ENCODE results near the gene REEP6. TPM values are rescaled to one million over a fixed set of nuclear protein-coding genes. Genes with fewer than 3 reads are reported as not detected.

REEP6 gene
- total and polyA plus RNA-seq, 5 donors from 2014 or later: 1.3 to 3.3 (median 2.2) TPM

DNA sequence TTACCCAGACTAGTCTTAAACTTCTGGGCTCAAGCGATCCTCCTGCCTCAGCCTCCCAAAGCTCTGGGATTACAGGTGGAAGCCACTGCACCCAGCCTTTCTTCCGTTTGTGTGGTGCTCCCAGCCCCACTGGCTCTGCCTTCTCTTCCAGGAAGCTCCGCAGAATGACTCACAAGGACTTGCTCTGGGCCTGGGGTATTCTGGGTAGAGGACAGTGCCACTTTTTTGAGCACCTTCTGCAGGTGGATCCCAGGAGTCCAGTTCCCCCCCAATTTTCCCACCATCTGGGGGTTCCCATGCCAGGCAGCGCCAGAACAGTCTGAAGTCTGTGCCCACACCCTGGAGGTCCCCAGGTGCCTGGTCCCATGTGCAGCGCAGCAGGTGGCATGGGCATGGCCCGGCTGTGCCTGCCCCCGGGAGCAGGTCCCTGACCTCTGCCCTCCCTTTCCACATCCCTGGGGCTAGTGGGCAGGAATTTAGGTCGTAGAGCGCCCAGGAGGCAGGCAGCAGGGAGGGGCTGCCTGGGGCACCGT, 1.6 kb downstream of the REEP6 start:
- no peaks in the 10 kb centered on the region for H3K36me3 ChIP-seq (ENCODE audit: control insufficient read depth, insufficient read depth, low read length)
- Mint-ChIP-seq H3K9me3 (no peaks in the 10 kb centered on the region), H3K36me3 (no peaks in the 10 kb centered on the region), H3K4me1 (peaks cover 0 to 18% (median 5%) of the 10 kb centered on the region in 4 donors), H3K27ac (no peak overlapping the region), H3K27me3 (peaks cover 12% of the 10 kb centered on the region), H3K4me3 (peak overlapping the region in 2 of 4 donors; percentile 35 to 67)
- no peak overlapping the region for H3K27ac ChIP-seq (ENCODE audit: insufficient read depth, low read length, poor library complexity, severe bottlenecking)
- H3K27me3 ChIP-seq (ENCODE audit: control insufficient read depth, insufficient read depth, low read length): no peaks in the 10 kb centered on the region
- no peak overlapping the region for H3K4me3 ChIP-seq (ENCODE audit: low read depth, low read length)
- peaks cover 18% of the 10 kb centered on the region for H3K4me1 ChIP-seq (ENCODE audit: control insufficient read depth, insufficient read depth, low read length, poor library complexity, severe bottlenecking)
- no peak for DNase-seq
- ATAC-seq (ENCODE audit: low read depth in 2 of 2): no peak
- no peaks in the 10 kb centered on the region for H3K9me3 ChIP-seq (ENCODE audit: control insufficient read depth in 2 of 2, low read length in 2 of 2)

DNA sequence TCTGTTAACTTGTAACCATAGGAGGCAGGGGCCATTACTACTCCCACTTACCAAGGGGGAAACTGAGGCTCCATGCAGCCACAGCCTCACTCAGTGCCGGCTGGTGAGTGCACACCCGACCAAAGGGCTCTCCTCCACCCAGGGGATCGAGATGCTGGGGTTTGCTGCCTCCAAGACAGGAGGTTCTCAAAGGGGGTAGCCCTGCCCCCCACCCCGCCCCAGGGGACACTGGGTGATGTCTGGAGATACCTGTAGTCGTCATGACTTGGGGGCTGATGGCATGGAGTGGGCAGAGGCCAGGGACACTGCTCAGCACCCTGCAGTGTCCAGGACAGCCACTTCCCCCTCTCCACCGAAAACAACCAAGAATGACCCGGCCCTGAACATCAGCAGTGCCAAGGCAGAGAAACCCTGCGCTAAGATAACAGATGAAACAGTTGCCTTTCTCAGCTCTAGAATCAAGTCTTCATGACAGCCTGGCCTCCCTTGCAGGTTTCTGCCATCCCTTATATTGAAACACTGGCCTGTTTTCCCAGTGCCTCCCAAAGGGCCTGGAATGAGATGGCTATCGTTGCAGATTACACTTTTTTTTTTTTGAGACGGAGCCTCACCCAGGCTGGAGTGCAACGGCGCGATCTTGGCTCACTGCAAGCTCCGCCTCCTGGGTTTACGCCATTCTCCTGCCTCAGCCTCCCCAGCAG, 3.3 kb downstream of the REEP6 start:
- Mint-ChIP-seq H3K4me3 (peak overlapping the region in 2 of 4 donors; percentile 19 to 50), H3K27ac (no peak overlapping the region), H3K36me3 (no peaks in the 10 kb centered on the region), H3K27me3 (peaks cover 12% of the 10 kb centered on the region), H3K9me3 (no peaks in the 10 kb centered on the region), H3K4me1 (peaks cover 0 to 17% (median 5%) of the 10 kb centered on the region in 4 donors)
- ATAC-seq (ENCODE audit: low read depth in 2 of 2): no peak
- Histone ChIP-seq H3K9me3 (ENCODE audit: control insufficient read depth in 2 of 2, low read length in 2 of 2) (no peaks in the 10 kb centered on the region), H3K4me1 (ENCODE audit: control insufficient read depth, insufficient read depth, low read length, poor library complexity, severe bottlenecking) (peaks cover 17% of the 10 kb centered on the region), H3K36me3 (ENCODE audit: control insufficient read depth, insufficient read depth, low read length) (no peaks in the 10 kb centered on the region), H3K27ac (ENCODE audit: insufficient read depth, low read length, poor library complexity, severe bottlenecking) (no peak overlapping the region), H3K27me3 (ENCODE audit: control insufficient read depth, insufficient read depth, low read length) (no peaks in the 10 kb centered on the region), H3K4me3 (ENCODE audit: low read depth, low read length) (no peak overlapping the region)
- no peak for DNase-seq

DNA sequence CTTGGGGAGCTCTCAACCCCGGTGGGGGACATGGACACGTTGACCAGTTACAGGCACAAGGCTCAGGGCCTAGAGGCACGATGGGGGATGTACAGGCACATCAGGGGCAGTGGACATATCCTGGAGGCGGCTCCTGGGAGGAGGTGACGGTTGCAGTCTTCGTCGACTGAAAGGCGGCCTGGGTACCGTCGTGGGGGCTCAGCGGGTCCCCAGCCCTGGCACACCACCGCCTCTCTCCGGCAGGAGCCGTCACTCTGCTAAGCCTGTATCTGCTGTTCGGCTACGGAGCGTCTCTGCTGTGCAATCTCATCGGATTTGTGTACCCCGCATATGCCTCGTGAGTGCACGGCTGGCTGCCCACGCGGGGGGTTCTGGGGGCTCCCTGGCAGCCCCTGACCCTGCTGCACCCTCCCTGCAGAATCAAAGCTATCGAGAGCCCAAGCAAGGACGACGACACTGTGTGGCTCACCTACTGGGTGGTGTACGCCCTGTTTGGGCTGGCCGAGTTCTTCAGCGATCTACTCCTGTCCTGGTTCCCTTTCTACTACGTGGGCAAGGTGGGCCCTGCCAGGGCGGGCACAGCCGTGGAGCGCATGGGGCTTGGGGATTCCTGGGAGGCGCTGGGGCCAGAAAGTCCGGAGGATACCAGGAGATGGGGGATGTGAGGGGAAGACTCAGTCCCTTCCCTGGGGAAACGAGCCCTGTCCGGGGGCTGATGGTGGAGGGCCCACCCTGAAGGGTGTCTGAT, 4.2 kb downstream of the REEP6 start:
- no peak overlapping the region for H3K27ac Mint-ChIP-seq

GRCh38 chr19:1495799-1496713, 5.1 kb downstream of the REEP6 start:
- ATAC-seq (ENCODE audit: low read depth in 2 of 2): no peak
- Histone ChIP-seq H3K27me3 (ENCODE audit: control insufficient read depth, insufficient read depth, low read length) (no peaks in the 10 kb centered on the region), H3K4me3 (ENCODE audit: low read depth, low read length) (no peak overlapping the region), H3K27ac (ENCODE audit: insufficient read depth, low read length, poor library complexity, severe bottlenecking) (no peak overlapping the region), H3K9me3 (ENCODE audit: control insufficient read depth in 2 of 2, low read length in 2 of 2) (no peaks in the 10 kb centered on the region), H3K36me3 (ENCODE audit: control insufficient read depth, insufficient read depth, low read length) (no peaks in the 10 kb centered on the region), H3K4me1 (ENCODE audit: control insufficient read depth, insufficient read depth, low read length, poor library complexity, severe bottlenecking) (peaks cover 8% of the 10 kb centered on the region)
- H3K27me3 Mint-ChIP-seq: no peaks in the 10 kb centered on the region
- peak overlapping the region in 1 of 4 donors; percentile 74 for H3K4me3 Mint-ChIP-seq
- peaks cover 0 to 5% (median 2%) of the 10 kb centered on the region in 4 donors for H3K4me1 Mint-ChIP-seq
- no peaks in the 10 kb centered on the region for H3K36me3 Mint-ChIP-seq
- H3K27ac Mint-ChIP-seq: no peak overlapping the region
- H3K9me3 Mint-ChIP-seq: no peaks in the 10 kb centered on the region
- DNase-seq: no peak

More for the DNA sequence above, 4.2 kb downstream of the REEP6 start:
- no peak overlapping the region for H3K27ac ChIP-seq (ENCODE audit: insufficient read depth, low read length, poor library complexity, severe bottlenecking)
- H3K9me3 ChIP-seq (ENCODE audit: control insufficient read depth in 2 of 2, low read length in 2 of 2): no peaks in the 10 kb centered on the region
- H3K36me3 Mint-ChIP-seq: no peaks in the 10 kb centered on the region
- no peak for ATAC-seq (ENCODE audit: low read depth in 2 of 2)
- H3K4me3 Mint-ChIP-seq: peak overlapping the region in 1 of 4 donors; percentile 74
- peaks cover 8% of the 10 kb centered on the region for H3K4me1 ChIP-seq (ENCODE audit: control insufficient read depth, insufficient read depth, low read length, poor library complexity, severe bottlenecking)
- no peak overlapping the region for H3K4me3 ChIP-seq (ENCODE audit: low read depth, low read length)
- H3K9me3 Mint-ChIP-seq: no peaks in the 10 kb centered on the region
- H3K27me3 ChIP-seq (ENCODE audit: control insufficient read depth, insufficient read depth, low read length): no peaks in the 10 kb centered on the region
- no peak for DNase-seq
- peaks cover 6% of the 10 kb centered on the region for H3K27me3 Mint-ChIP-seq
- peaks cover 0 to 9% (median 5%) of the 10 kb centered on the region in 4 donors for H3K4me1 Mint-ChIP-seq
- H3K36me3 ChIP-seq (ENCODE audit: control insufficient read depth, insufficient read depth, low read length): no peaks in the 10 kb centered on the region

DNA sequence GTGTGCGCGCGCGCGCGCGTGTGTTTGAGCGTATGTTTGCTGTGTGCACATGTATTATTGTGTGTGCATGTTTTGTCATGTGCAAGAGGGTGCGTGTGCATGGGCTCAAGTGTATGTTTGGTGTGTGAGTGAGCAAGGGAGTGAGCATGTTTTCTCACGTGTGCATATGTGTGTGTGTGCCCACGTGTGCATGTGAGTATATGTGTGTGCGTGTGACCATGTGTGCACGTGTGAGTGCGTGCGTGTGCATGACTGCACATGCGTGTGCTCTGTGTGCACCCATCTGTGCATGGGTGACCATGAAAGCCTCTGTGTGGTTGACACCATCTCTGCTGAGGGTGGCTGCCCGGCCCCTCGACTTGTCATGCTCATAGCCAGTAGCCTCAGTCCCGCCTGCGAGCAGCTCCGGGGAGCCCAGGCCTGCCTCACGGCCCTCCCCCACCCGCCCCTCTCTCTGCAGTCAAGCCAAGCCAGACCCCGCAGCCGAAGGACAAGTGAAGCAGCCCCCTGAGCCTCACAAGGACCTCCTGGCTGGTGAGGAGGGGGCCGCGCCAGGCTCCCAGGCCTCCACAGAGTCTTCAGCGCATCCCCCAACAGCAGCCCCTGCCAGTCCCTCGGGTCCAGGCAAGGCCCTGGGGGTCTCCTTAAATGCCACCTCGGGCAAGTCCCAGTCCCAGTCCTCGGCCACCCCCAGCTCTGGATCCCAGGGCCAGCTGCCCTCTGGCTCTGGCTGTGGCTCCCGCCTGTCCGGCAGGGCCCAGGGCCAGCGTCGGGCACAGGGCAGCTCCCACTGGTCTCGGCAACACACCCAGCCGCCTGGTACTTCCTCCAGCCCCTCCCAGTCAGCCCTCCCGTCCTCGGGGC, 6.0 kb downstream of the REEP6 start:
- H3K27ac Mint-ChIP-seq: no peak overlapping the region
- no peaks in the 10 kb centered on the region for H3K9me3 ChIP-seq (ENCODE audit: control insufficient read depth in 2 of 2, low read length in 2 of 2)

DNA sequence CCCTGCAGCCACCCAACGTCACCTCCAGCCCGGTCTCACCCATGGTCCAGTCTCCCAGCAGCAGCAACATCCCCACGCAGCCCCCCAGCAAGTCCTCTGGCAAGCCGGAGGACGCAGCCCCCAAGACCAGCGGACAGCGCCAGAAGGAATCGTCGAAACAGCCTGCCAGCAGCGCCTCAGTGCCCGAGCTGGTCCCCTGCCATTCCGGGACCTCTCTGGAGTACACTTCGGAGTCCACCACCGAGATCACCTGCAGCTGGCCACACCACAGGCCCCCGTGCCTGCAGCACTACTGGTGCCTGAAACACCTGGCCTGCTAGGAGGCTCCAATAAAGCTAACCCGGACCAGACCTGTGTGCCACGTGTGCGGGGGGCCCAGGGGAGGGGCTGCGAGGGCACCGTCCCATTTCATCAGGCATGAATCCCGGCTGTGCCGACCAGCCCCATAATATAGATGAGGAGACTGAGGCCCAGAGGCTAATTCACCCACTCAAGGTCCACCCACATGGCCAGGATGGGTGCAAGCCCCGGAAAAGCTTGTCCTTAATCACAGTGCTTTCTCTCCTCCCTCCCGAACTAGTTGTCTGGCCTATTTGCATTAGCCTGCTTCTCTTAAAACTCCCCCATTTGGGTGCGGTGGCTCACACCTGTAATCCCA, 6.7 kb downstream of the REEP6 start:
- Mint-ChIP-seq H3K4me1 (peaks cover 0 to 1% (median 0%) of the 10 kb centered on the region in 4 donors), H3K36me3 (no peaks in the 10 kb centered on the region), H3K9me3 (peaks cover 0 to 2% (median 0%) of the 10 kb centered on the region in 7 donors), H3K27ac (no peak overlapping the region), H3K27me3 (peaks cover 4% of the 10 kb centered on the region), H3K4me3 (peak overlapping the region in 1 of 4 donors; percentile 15)
- ATAC-seq (ENCODE audit: low read depth in 2 of 2) (no peak), DNase-seq (no peak)
- H3K4me1 ChIP-seq (ENCODE audit: control insufficient read depth, insufficient read depth, low read length, poor library complexity, severe bottlenecking): no peaks in the 10 kb centered on the region
- H3K9me3 ChIP-seq (ENCODE audit: control insufficient read depth in 2 of 2, low read length in 2 of 2): no peaks in the 10 kb centered on the region
- no peaks in the 10 kb centered on the region for H3K27me3 ChIP-seq (ENCODE audit: control insufficient read depth, insufficient read depth, low read length)
- H3K27ac ChIP-seq (ENCODE audit: insufficient read depth, low read length, poor library complexity, severe bottlenecking): no peak overlapping the region
- no peaks in the 10 kb centered on the region for H3K36me3 ChIP-seq (ENCODE audit: control insufficient read depth, insufficient read depth, low read length)
- H3K4me3 ChIP-seq (ENCODE audit: low read depth, low read length): no peak overlapping the region

More for the DNA sequence above, 6.0 kb downstream of the REEP6 start:
- no peak for ATAC-seq (ENCODE audit: low read depth in 2 of 2)
- no peaks in the 10 kb centered on the region for H3K9me3 Mint-ChIP-seq
- DNase-seq: no peak
- H3K4me3 Mint-ChIP-seq: no peak overlapping the region
- no peak overlapping the region for H3K4me3 ChIP-seq (ENCODE audit: low read depth, low read length)
- H3K36me3 Mint-ChIP-seq: no peaks in the 10 kb centered on the region
- no peaks in the 10 kb centered on the region for H3K27me3 ChIP-seq (ENCODE audit: control insufficient read depth, insufficient read depth, low read length)
- H3K27ac ChIP-seq (ENCODE audit: insufficient read depth, low read length, poor library complexity, severe bottlenecking): no peak overlapping the region
- peaks cover 2% of the 10 kb centered on the region for H3K27me3 Mint-ChIP-seq
- no peaks in the 10 kb centered on the region for H3K4me1 ChIP-seq (ENCODE audit: control insufficient read depth, insufficient read depth, low read length, poor library complexity, severe bottlenecking)
- H3K4me1 Mint-ChIP-seq: peaks cover 0 to 1% (median under 1%) of the 10 kb centered on the region in 4 donors
- H3K36me3 ChIP-seq (ENCODE audit: control insufficient read depth, insufficient read depth, low read length): no peaks in the 10 kb centered on the region
